Mesenchymal stem cell (in vitro differentiated cells and primary cell): ENCODE data around the gene PSTPIP2.
A peak's percentile ranks its signal among the peaks of the same experiment; 100 is the strongest.

Experiments used
- DNase-seq: peaks from one replicate; pipeline ENCODE4 v3.0.0-alpha.2; 2013
- H2AFZ ChIP-seq: one replicate; pipeline ENCODE4 v1.6.1; 2013; ENCODE audit warnings: low read depth, mild to moderate bottlenecking, control low read depth, inconsistent platforms, low read length, moderate library complexity
- H2AK5ac ChIP-seq: 2 replicates; pipeline ENCODE4 v1.6.1; 2013; ENCODE audit warnings: low read length, moderate library complexity, mild to moderate bottlenecking, inconsistent platforms; ENCODE audit not compliant: severe bottlenecking
- H2BK120ac ChIP-seq: one replicate; pipeline ENCODE4 v1.6.1; 2013; ENCODE audit warnings: low read depth, mild to moderate bottlenecking, inconsistent platforms, low read length, moderate library complexity
- H2BK12ac ChIP-seq, 2 experiments: one replicate each; pipeline ENCODE4 v1.6.1; 2013; ENCODE audit warnings: inconsistent platforms in 2 of 2, low read length in 2 of 2, mild to moderate bottlenecking in 2 of 2, moderate library complexity in 2 of 2, control low read depth in 1 of 2
- H2BK15ac ChIP-seq: one replicate; pipeline ENCODE4 v1.6.1; 2013; ENCODE audit warnings: mild to moderate bottlenecking, low read depth, inconsistent platforms; ENCODE audit not compliant: poor library complexity, severe bottlenecking
- H2BK5ac ChIP-seq: 2 replicates; pipeline ENCODE4 v1.6.1; 2013; ENCODE audit warnings: low read depth, mild to moderate bottlenecking, low read length, control low read depth, inconsistent platforms; ENCODE audit not compliant: poor library complexity, severe bottlenecking
- H3K14ac ChIP-seq, 2 experiments: one replicate each; pipeline ENCODE4 v1.6.1; 2013; ENCODE audit warnings: inconsistent platforms in 2 of 2, low read length in 2 of 2, control low read depth in 1 of 2, mild to moderate bottlenecking in 1 of 2, moderate library complexity in 1 of 2
- H3K18ac ChIP-seq, 2 experiments: one replicate each; pipeline ENCODE4 v1.6.1; 2013; ENCODE audit warnings: inconsistent platforms in 2 of 2, low read length in 2 of 2, control low read depth in 1 of 2, low read depth in 1 of 2, mild to moderate bottlenecking in 1 of 2
- H3K23ac ChIP-seq, 2 experiments: one replicate each; pipeline ENCODE4 v1.6.1; 2013; ENCODE audit warnings: inconsistent platforms in 2 of 2, low read length in 2 of 2, mild to moderate bottlenecking in 2 of 2, moderate library complexity in 2 of 2, control low read depth in 1 of 2
- H3K27ac ChIP-seq: 2 replicates; pipeline ENCODE4 v1.5.1; 2013; ENCODE audit warnings: mild to moderate bottlenecking, moderate library complexity, low read length, control low read depth, inconsistent platforms; ENCODE audit not compliant: poor library complexity, severe bottlenecking
- H3K27me3 ChIP-seq, 2 experiments: 2 replicates each; pipeline versions ENCODE4 v1.6.1 to v1.7.0; 2013; ENCODE audit warnings: low read length in 2 of 2, mild to moderate bottlenecking in 2 of 2, moderate library complexity in 2 of 2, control low read depth in 1 of 2, inconsistent platforms in 1 of 2; ENCODE audit not compliant: control insufficient read depth in 1 of 2, insufficient read depth in 1 of 2
- H3K36me3 ChIP-seq, 2 experiments: 2 replicates each; pipeline versions ENCODE4 v1.6.1 to v1.7.0; 2013; ENCODE audit warnings: low read length in 2 of 2, control low read depth in 1 of 2, inconsistent platforms in 1 of 2, low read depth in 1 of 2, mild to moderate bottlenecking in 1 of 2; ENCODE audit not compliant: insufficient read depth in 2 of 2, control insufficient read depth in 1 of 2
- H3K4ac ChIP-seq, 2 experiments: one replicate each; pipeline ENCODE4 v1.6.1; 2013; ENCODE audit warnings: inconsistent platforms in 2 of 2, low read length in 2 of 2, mild to moderate bottlenecking in 2 of 2, moderate library complexity in 2 of 2, control low read depth in 1 of 2, low read depth in 1 of 2
- H3K4me1 ChIP-seq: 2 replicates; pipeline ENCODE4 v1.6.1; 2013; ENCODE audit warnings: low read depth, low read length, control low read depth; ENCODE audit not compliant: control insufficient read depth, insufficient read depth
- H3K4me2 ChIP-seq: 2 replicates; pipeline ENCODE4 v1.6.1; 2013; ENCODE audit warnings: low read length, mild to moderate bottlenecking, inconsistent platforms; ENCODE audit not compliant: poor library complexity, severe bottlenecking
- H3K4me3 ChIP-seq, 2 experiments: 2 replicates each; pipeline versions ENCODE4 v1.5.1 to v1.7.0; 2013; ENCODE audit warnings: low read length in 2 of 2, mild to moderate bottlenecking in 2 of 2, control low read depth in 1 of 2, low read depth in 1 of 2; ENCODE audit not compliant: insufficient read depth in 1 of 2
- H3K79me1 ChIP-seq: replicated peaks from 2 replicates; pipeline ENCODE4 v1.6.1; 2013; ENCODE audit warnings: mild to moderate bottlenecking, control low read depth, low read length, inconsistent platforms; ENCODE audit not compliant: poor library complexity, severe bottlenecking
- H3K9ac ChIP-seq: 2 replicates; pipeline ENCODE4 v1.7.0; 2013; ENCODE audit warnings: mild to moderate bottlenecking, low read length, moderate library complexity
- H3K9me3 ChIP-seq: 2 replicates; pipeline ENCODE4 v1.7.0; 2013; ENCODE audit warnings: mild to moderate bottlenecking, low read length; ENCODE audit not compliant: control insufficient read depth
- H4K8ac ChIP-seq: one replicate; pipeline ENCODE4 v1.6.1; 2013; ENCODE audit warnings: inconsistent platforms, mild to moderate bottlenecking, low read length, moderate library complexity
- H4K91ac ChIP-seq: one replicate; pipeline ENCODE4 v1.6.1; 2013; ENCODE audit warnings: mild to moderate bottlenecking, low read length, inconsistent platforms
- WGBS: methylation state at CpG from one replicate; pipeline ENCODE4 v1.1.7; 2013; ENCODE audit warnings: mixed read lengths; 5-methylcytosine and 5-hydroxymethylcytosine counted together

PSTPIP2 gene

GRCh38 chr18:46035696-46036680 is 36.1 kb downstream of the PSTPIP2 start:
- Histone ChIP-seq H3K27ac (no peak overlapping the region), H4K8ac (no peak overlapping the region)

GRCh38 chr18:46034230-46034629 is 37.8 kb downstream of the PSTPIP2 start:
- Histone ChIP-seq H3K18ac (no peak overlapping the region), H4K8ac (no peak overlapping the region), H2AFZ (no peak overlapping the region), H3K4me3 (no peak overlapping the region), H2AK5ac (no peak overlapping the region), H3K9ac (no peak overlapping the region), H3K9me3 (no peaks in the 10 kb centered on the region), H2BK5ac (no peak overlapping the region), H3K79me1 (peaks cover 6% of the 10 kb centered on the region), H3K4me1 (no peaks in the 10 kb centered on the region), H2BK12ac (no peak overlapping the region), H3K4ac (no peak overlapping the region), H3K4me2 (no peak overlapping the region), H3K27me3 (no peaks in the 10 kb centered on the region), H2BK120ac (no peak overlapping the region), H3K23ac (no peak overlapping the region), H4K91ac (no peak overlapping the region), H3K36me3 (peaks cover 7 to 17% of the 10 kb centered on the region in 2 experiments), H3K27ac (no peak overlapping the region), H2BK15ac (no peak overlapping the region), H3K14ac (no peak overlapping the region)
- 26% methylated on average over 1 of the region's 1 CpG for WGBS
- peak; percentile 53 for DNase-seq

More at GRCh38 chr18:46035696-46036680, 36.1 kb downstream of the PSTPIP2 start:
- H3K79me1 ChIP-seq = peaks cover 11% of the 10 kb centered on the region
- no peak overlapping the region for H3K4ac ChIP-seq
- H3K4me1 ChIP-seq = peaks cover 3% of the 10 kb centered on the region
- H3K36me3 ChIP-seq = peaks cover 7 to 19% of the 10 kb centered on the region in 2 experiments
- no peak overlapping the region for H3K18ac ChIP-seq
- H3K14ac ChIP-seq = no peak overlapping the region
- no peak overlapping the region for H2BK15ac ChIP-seq
- H3K4me3 ChIP-seq = no peak overlapping the region
- DNase-seq = no peak
- no peak overlapping the region for H2BK12ac ChIP-seq
- no peaks in the 10 kb centered on the region for H3K27me3 ChIP-seq
- no peaks in the 10 kb centered on the region for H3K9me3 ChIP-seq
- no peak overlapping the region for H2AFZ ChIP-seq
- no peak overlapping the region for H2AK5ac ChIP-seq
- H3K23ac ChIP-seq = no peak overlapping the region
- H3K9ac ChIP-seq = no peak overlapping the region
- H2BK120ac ChIP-seq = no peak overlapping the region
- no peak overlapping the region for H2BK5ac ChIP-seq
- 100% methylated on average over 2 of the region's 2 CpGs for WGBS
- no peak overlapping the region for H3K4me2 ChIP-seq
- no peak overlapping the region for H4K91ac ChIP-seq

- peaks cover 0 to 8% of the 10 kb centered on the region in 2 experiments for H3K36me3 ChIP-seq
- H3K18ac ChIP-seq = no peak overlapping the region
- 100% methylated on average over 4 of the region's 4 CpGs for WGBS
- no peak overlapping the region for H2BK12ac ChIP-seq
- peaks cover 8% of the 10 kb centered on the region for H3K79me1 ChIP-seq
- no peak overlapping the region for H3K27ac ChIP-seq
- no peak overlapping the region for H2AFZ ChIP-seq
- no peaks in the 10 kb centered on the region for H3K9me3 ChIP-seq
- H3K27me3 ChIP-seq = peaks cover 3 to 5% of the 10 kb centered on the region in 2 experiments
- H4K8ac ChIP-seq = no peak overlapping the region
- H3K9ac ChIP-seq = no peak overlapping the region
- no peak overlapping the region for H2BK15ac ChIP-seq
- no peak overlapping the region for H3K4ac ChIP-seq
- H2BK120ac ChIP-seq = no peak overlapping the region
- no peak overlapping the region for H3K4me2 ChIP-seq
- H3K23ac ChIP-seq = no peak overlapping the region
- no peak overlapping the region for H4K91ac ChIP-seq
- H2AK5ac ChIP-seq = no peak overlapping the region
- H3K4me1 ChIP-seq = peaks cover 3% of the 10 kb centered on the region
- no peak for DNase-seq
- H3K4me3 ChIP-seq = no peak overlapping the region
- no peak overlapping the region for H2BK5ac ChIP-seq
- no peak overlapping the region for H3K14ac ChIP-seq
These were observed 40.3 kb downstream of the PSTPIP2 start for GRCh38 chr18:46031741-46032140.

- DNase-seq = no peak
- 69% methylated on average over 7 of the region's 7 CpGs for WGBS
- H3K14ac ChIP-seq = no peak overlapping the region
- peaks cover 3 to 8% of the 10 kb centered on the region in 2 experiments for H3K36me3 ChIP-seq
- no peak overlapping the region for H2AK5ac ChIP-seq
- H2BK120ac ChIP-seq = no peak overlapping the region
- no peak overlapping the region for H2BK5ac ChIP-seq
- H4K91ac ChIP-seq = no peak overlapping the region
- H3K18ac ChIP-seq = no peak overlapping the region
- no peak overlapping the region for H3K23ac ChIP-seq
- H2AFZ ChIP-seq = no peak overlapping the region
- H3K9me3 ChIP-seq = no peaks in the 10 kb centered on the region
- H3K4me3 ChIP-seq = peak overlapping the region in 1 of 2 experiments; percentile 81
- H3K79me1 ChIP-seq = peaks cover 11% of the 10 kb centered on the region
- H2BK12ac ChIP-seq = no peak overlapping the region
- no peak overlapping the region for H3K27ac ChIP-seq
- H2BK15ac ChIP-seq = no peak overlapping the region
- H3K9ac ChIP-seq = peak overlapping the region; percentile 82
- H4K8ac ChIP-seq = peak overlapping the region; percentile 5
- H3K4ac ChIP-seq = no peak overlapping the region
- H3K4me2 ChIP-seq = peak overlapping the region; percentile 54
- peaks cover 3% of the 10 kb centered on the region for H3K4me1 ChIP-seq
- peaks cover 3 to 5% of the 10 kb centered on the region in 2 experiments for H3K27me3 ChIP-seq
These were observed 43.5 kb downstream of the PSTPIP2 start for GRCh38 chr18:46028536-46028891.
